AG09319 (cell line): ENCODE measurements around the gene APPL2.

ENCODE experiments used
- DNase-seq: peaks from one replicate; pipeline ENCODE4 v3.0.0-alpha.2; 2010; ENCODE audit warnings: low read depth; ENCODE audit errors: extremely low read depth
- TF ChIP-seq, protein P1 (sequence below): IDR thresholded peaks from 2 replicates; pipeline ENCODE4 v1.5.1; 2011; ENCODE audit warnings: low read depth, mild to moderate bottlenecking, inconsistent platforms, low read length, moderate library complexity

The APPL2 gene

GRCh38 chr12:105275997-105276733, 40.2 kb upstream of the APPL2 start:
- TF ChIP-seq, protein P1, sequence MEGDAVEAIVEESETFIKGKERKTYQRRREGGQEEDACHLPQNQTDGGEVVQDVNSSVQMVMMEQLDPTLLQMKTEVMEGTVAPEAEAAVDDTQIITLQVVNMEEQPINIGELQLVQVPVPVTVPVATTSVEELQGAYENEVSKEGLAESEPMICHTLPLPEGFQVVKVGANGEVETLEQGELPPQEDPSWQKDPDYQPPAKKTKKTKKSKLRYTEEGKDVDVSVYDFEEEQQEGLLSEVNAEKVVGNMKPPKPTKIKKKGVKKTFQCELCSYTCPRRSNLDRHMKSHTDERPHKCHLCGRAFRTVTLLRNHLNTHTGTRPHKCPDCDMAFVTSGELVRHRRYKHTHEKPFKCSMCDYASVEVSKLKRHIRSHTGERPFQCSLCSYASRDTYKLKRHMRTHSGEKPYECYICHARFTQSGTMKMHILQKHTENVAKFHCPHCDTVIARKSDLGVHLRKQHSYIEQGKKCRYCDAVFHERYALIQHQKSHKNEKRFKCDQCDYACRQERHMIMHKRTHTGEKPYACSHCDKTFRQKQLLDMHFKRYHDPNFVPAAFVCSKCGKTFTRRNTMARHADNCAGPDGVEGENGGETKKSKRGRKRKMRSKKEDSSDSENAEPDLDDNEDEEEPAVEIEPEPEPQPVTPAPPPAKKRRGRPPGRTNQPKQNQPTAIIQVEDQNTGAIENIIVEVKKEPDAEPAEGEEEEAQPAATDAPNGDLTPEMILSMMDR, result no peak
- DNase-seq, result no peak

GRCh38 chr12:105274571-105274970, 38.6 kb upstream of the APPL2 start:
- no peak for DNase-seq
- TF ChIP-seq, protein P1, result no peak

DNA sequence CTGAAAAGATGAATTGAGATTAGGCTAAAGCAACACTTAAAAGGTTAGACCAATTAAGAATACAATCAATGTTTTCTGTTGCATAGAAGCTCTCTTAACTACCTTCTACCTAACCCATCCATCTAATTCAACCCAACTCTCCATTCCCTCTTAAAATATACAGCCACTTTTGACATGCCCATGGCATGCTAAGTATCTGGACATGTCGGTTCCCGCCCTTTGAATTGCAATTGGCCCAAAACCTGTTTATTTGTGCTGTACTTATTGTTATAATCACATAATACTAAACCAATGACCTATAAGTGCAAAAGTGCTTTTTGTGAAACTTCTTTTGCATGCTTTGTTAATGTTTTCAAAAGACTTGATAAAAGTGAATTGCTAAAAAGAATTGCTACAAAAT, 37.6 kb upstream of the APPL2 start:
- TF ChIP-seq, protein P1, result no peak
- no peak for DNase-seq

GRCh38 chr12:105272814-105273416, 36.9 kb upstream of the APPL2 start:
- TF ChIP-seq, protein P1, result no peak
- DNase-seq, result no peak

GRCh38 chr12:105272152-105272551, 36.2 kb upstream of the APPL2 start:
- DNase-seq, result no peak
- TF ChIP-seq, protein P1, result no peak

DNA sequence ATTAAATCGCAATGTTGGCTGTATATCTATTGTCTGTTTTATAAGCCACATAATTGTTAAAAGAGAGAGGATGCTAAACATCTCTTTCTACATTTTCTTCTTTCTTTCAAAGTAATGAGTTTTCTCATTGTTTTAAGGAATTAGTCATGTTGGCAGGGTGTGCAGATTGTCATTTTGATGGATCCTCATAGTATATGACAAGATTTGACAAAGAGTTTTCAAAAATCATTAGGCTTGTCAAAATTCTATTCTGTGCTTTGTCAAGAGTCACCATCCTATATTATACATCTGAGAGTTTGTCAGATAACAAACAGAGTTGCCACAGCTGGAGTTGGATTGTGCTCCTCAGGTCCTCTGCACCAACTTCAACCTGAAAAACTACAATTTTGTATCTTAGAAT, 35.4 kb upstream of the APPL2 start:
- TF ChIP-seq, protein P1, result no peak
- no peak for DNase-seq

GRCh38 chr12:105270671-105271255, 34.8 kb upstream of the APPL2 start:
- TF ChIP-seq, protein P1, result no peak
- DNase-seq, result no peak
